ENCODE results near the gene PLXNA3. TPM values are rescaled to one million over a fixed set of nuclear protein-coding genes. Genes with fewer than 3 reads are reported as not detected.

PLXNA3 gene
- polyA plus RNA-seq, 1 experiment, result 36.0 TPM

GRCh38 chrX:154463611-154464220, 5.6 kb downstream of the PLXNA3 start:
- TF ChIP-seq, protein P1, sequence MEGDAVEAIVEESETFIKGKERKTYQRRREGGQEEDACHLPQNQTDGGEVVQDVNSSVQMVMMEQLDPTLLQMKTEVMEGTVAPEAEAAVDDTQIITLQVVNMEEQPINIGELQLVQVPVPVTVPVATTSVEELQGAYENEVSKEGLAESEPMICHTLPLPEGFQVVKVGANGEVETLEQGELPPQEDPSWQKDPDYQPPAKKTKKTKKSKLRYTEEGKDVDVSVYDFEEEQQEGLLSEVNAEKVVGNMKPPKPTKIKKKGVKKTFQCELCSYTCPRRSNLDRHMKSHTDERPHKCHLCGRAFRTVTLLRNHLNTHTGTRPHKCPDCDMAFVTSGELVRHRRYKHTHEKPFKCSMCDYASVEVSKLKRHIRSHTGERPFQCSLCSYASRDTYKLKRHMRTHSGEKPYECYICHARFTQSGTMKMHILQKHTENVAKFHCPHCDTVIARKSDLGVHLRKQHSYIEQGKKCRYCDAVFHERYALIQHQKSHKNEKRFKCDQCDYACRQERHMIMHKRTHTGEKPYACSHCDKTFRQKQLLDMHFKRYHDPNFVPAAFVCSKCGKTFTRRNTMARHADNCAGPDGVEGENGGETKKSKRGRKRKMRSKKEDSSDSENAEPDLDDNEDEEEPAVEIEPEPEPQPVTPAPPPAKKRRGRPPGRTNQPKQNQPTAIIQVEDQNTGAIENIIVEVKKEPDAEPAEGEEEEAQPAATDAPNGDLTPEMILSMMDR (IDR thresholded peaks at IDR 0.05; ENCODE audit: insufficient read depth, low read depth, low read length), result no peak
- Histone ChIP-seq H3K27me3 (ENCODE audit: control insufficient read depth, insufficient read depth, low read length) (no peaks in the 10 kb centered on the region), H3K36me3 (ENCODE audit: control insufficient read depth, insufficient read depth, low read length) (peaks cover 39% of the 10 kb centered on the region), H3K4me3 (ENCODE audit: low read depth, low read length) (no peak overlapping the region)
- CTCF ChIA-PET, result no interaction called here
- POLR2A ChIA-PET, result no interaction called here
- no peak for DNase-seq (ENCODE audit: low read depth)

DNA sequence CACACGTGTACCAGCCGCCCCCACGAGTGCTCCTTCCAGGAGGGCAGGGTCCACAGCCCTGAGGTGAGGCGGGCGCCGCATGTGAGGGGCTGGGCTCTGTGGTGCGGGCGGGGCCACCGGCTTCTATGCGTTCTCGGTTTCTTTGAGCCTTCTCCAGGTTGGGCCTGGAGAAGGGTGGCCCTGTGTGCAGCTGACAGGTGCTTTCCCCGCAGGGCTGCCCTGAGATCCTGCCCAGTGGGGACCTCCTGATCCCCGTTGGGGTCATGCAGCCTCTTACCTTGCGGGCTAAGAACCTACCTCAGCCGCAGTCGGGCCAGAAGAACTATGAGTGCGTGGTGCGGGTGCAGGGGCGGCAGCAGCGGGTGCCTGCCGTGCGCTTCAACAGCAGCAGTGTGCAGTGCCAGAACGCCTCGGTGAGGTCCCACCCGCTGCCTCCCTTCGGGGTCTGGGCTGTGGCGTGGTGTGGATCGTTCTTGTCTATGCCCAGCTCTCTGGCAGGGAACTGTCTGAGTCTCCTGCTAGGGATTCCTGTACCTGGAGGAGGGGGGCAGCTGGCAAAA, 6.8 kb downstream of the PLXNA3 start:
- POLR2A ChIA-PET, result no interaction called here

DNA sequence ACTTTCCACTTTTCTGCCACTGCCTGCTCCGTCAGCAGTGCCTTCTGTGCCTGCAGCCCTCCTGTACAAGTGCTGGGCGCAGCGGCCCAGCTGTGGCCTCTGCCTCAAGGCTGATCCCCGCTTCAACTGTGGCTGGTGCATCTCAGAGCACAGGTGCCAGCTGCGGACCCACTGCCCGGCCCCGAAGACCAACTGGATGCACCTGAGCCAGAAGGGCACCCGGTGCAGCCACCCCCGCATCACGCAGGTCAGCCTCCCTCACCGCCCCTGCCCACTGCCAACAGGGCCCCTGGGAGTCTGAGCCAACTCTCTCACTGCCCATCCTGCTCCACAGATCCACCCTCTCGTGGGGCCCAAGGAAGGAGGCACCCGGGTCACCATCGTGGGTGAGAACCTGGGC, 7.5 kb downstream of the PLXNA3 start:
- H3K27me3 ChIP-seq (ENCODE audit: control insufficient read depth, insufficient read depth, low read length), result no peaks in the 10 kb centered on the region
- no peak overlapping the region for H3K4me3 ChIP-seq (ENCODE audit: low read depth, low read length)
- TF ChIP-seq, protein P1 (IDR thresholded peaks at IDR 0.05; ENCODE audit: insufficient read depth, low read depth, low read length), result no peak
- POLR2A ChIA-PET, result no interaction called here
- no peak for DNase-seq (ENCODE audit: low read depth)
- CTCF ChIA-PET, result interaction anchor here (1.2 kb wide), 1 partner anchor 62 kb away, joined by 3 read pairs; no protein-coding TSS in a partner anchor
- H3K36me3 ChIP-seq (ENCODE audit: control insufficient read depth, insufficient read depth, low read length), result peaks cover 48% of the 10 kb centered on the region

More for the DNA sequence above, 6.8 kb downstream of the PLXNA3 start:
- Histone ChIP-seq H3K4me3 (ENCODE audit: low read depth, low read length) (no peak overlapping the region), H3K27me3 (ENCODE audit: control insufficient read depth, insufficient read depth, low read length) (no peaks in the 10 kb centered on the region), H3K36me3 (ENCODE audit: control insufficient read depth, insufficient read depth, low read length) (peaks cover 42% of the 10 kb centered on the region)
- CTCF ChIA-PET, result no interaction called here
- TF ChIP-seq, protein P1 (IDR thresholded peaks at IDR 0.05; ENCODE audit: insufficient read depth, low read depth, low read length), result no peak
- no peak for DNase-seq (ENCODE audit: low read depth)

- DNase-seq (ENCODE audit: low read depth), result no peak
- TF ChIP-seq, protein P1 (IDR thresholded peaks at IDR 0.05; ENCODE audit: insufficient read depth, low read depth, low read length), result no peak
- ChIA-PET POLR2A (no interaction called here), CTCF (interaction anchor here (1.2 kb wide), 1 partner anchor 61 kb away, joined by 3 read pairs; no protein-coding TSS in a partner anchor)
- Histone ChIP-seq H3K4me3 (ENCODE audit: low read depth, low read length) (no peak overlapping the region), H3K27me3 (ENCODE audit: control insufficient read depth, insufficient read depth, low read length) (no peaks in the 10 kb centered on the region), H3K36me3 (ENCODE audit: control insufficient read depth, insufficient read depth, low read length) (peaks cover 50% of the 10 kb centered on the region)
Measured at GRCh38 chrX:154466036-154466435, 8.0 kb downstream of the PLXNA3 start.

DNA sequence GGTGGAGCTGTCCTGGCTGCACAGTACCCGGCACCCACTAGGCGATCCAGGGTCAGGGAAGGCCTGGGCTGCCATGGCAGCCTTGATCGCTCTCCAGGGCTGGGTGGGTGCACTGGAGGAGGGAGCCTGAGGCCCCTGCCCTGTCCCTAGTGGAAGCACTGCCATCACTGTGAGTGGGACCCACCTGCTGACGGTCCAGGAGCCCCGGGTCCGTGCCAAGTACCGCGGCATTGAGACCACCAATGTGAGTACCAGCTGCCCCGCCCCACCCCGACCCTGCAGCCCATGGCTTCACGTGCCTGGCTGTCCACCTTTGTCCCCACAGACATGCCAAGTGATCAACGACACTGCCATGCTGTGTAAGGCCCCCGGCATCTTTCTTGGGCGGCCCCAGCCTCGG, 8.8 kb downstream of the PLXNA3 start:
- CTCF ChIA-PET, result interaction anchor here (1.2 kb wide), 1 partner anchor 60 kb away, joined by 3 read pairs; no protein-coding TSS in a partner anchor
- H3K27me3 ChIP-seq (ENCODE audit: control insufficient read depth, insufficient read depth, low read length), result no peaks in the 10 kb centered on the region
- POLR2A ChIA-PET, result no interaction called here
- no peak overlapping the region for H3K4me3 ChIP-seq (ENCODE audit: low read depth, low read length)
- no peak for DNase-seq (ENCODE audit: low read depth)
- peaks cover 47% of the 10 kb centered on the region for H3K36me3 ChIP-seq (ENCODE audit: control insufficient read depth, insufficient read depth, low read length)
- TF ChIP-seq, protein P1 (IDR thresholded peaks at IDR 0.05; ENCODE audit: insufficient read depth, low read depth, low read length), result no peak
